Heart right ventricle (tissue), 16 donors: ENCODE results near the gene OR51B2. TPM values are rescaled to one million over a fixed set of nuclear protein-coding genes. Genes with fewer than 3 reads are reported as not detected.
"Not testable (repeated sequence)": the region's sequence is repeated elsewhere in the genome, so short reads cannot be mapped to it uniquely, and the experiment has no call there.

Experiments
- ATAC-seq, 8 donors: fragments of 200-7000 bp; cut with Tn5 transposase; one replicate each; pipeline ENCODE4 v1.9.1; 2020; ENCODE audit warnings: mild to moderate bottlenecking in 8 of 8, moderate library complexity in 8 of 8, moderate number of reproducible peaks in 1 of 8
- DNase-seq, 2 donors: peaks; one replicate each; pipeline ENCODE4 v3.0.0-alpha.2; 2020
- H3K27ac ChIP-seq, 10 donors: fragments of 200-600 bp; sonication (generic) in 2 of 10; one replicate each; pipeline versions ENCODE4 v1.5.0 to v1.8.0; 2020 to 2022; ENCODE audit warnings: mild to moderate bottlenecking in 3 of 10
- H3K27me3 ChIP-seq, 7 donors: fragments of 200-600 bp; one replicate each; pipeline ENCODE4 v1.8.0; 2021 to 2022; ENCODE audit warnings: mild to moderate bottlenecking in 2 of 7
- H3K36me3 ChIP-seq, 9 donors: fragments of 200-600 bp; sonication (generic) in 1 of 9; one replicate each; pipeline versions ENCODE4 v1.5.0 to v1.8.0; 2020 to 2022; ENCODE audit warnings: mild to moderate bottlenecking in 2 of 9
- H3K4me1 ChIP-seq, 9 donors: fragments of 200-600 bp; sonication (generic) in 1 of 9; one replicate each; pipeline versions ENCODE4 v1.5.0 to v1.8.0; 2020 to 2022; ENCODE audit warnings: mild to moderate bottlenecking in 4 of 9
- H3K4me3 ChIP-seq, 10 donors: fragments of 200-600 bp; sonication (generic) in 2 of 10; one replicate each; pipeline versions ENCODE4 v1.5.0 to v1.8.0; 2020 to 2022; ENCODE audit warnings: mild to moderate bottlenecking in 7 of 10, moderate library complexity in 2 of 10
- H3K9me3 ChIP-seq, 11 donors: fragments of 200-600 bp in 10 of 11; sonication (generic) in 2 of 11; one replicate each; pipeline versions ENCODE4 v1.5.0 to v1.8.0; 2013 to 2022; ENCODE audit warnings: mild to moderate bottlenecking in 2 of 11, control low read depth in 1 of 11, moderate library complexity in 1 of 11
- WGBS, 2 donors: extraction: QIAGEN DNeasy Blood & Tissue Kit; methylation state at CpG; one replicate each; pipeline ENCODE4 v1.1.7; 2013; ENCODE audit warnings: inconsistent platforms in 1 of 2; 5-methylcytosine and 5-hydroxymethylcytosine counted together
- intact Hi-C, 10 donors: fragments of 100-400 bp; cut with DNase I; formaldehyde crosslinking; loops; one replicate each; pipeline versions ENCODE4 v1.11.1 to v1.14.2; 2022
- polyA plus RNA-seq, 2 donors: library from polyadenylated mRNA; stranded (reverse); fragments of 200-250 nt; gene quantifications; one replicate each; pipeline ENCODE4 v1.2.3, GENCODE V29; 2013
- total RNA-seq, 10 donors: library from RNA; stranded (reverse); fragmentation: NEBNext Ultra II Directional in 3 of 10; extraction: Animal tissue kit (Norgen Biotek cat#: 25700) in 3 of 10; gene quantifications; one replicate each; pipeline versions ENCODE4 v1.2.1 to v1.2.4, GENCODE V29; 2021 to 2023
- TF ChIP-seq, protein P1 (sequence below), 9 donors: fragments of 200-600 bp; sonication (generic) in 2 of 9; IDR thresholded peaks; one replicate each; pipeline versions ENCODE4 v1.5.0 to v1.8.0; 2021 to 2022; ENCODE audit warnings: antibody characterized with exemption in 9 of 9, mild to moderate bottlenecking in 5 of 9, moderate library complexity in 1 of 9
- donor health status: Arrhythmogenic right ventricular cardiomyopathy.
- donor health status: ischemic (EF 13 %, LVEDD 7.1; RV severe dilation, severe dysfunction).
- donor health status: healthy with polysubstance abuse.
- donor health status: DM: no; HTN: yes; CAD: no.
- donor health status: DM: no; HTN: no; CAD: no.
- donor health status: ischemic (EF 25% LVEDD 6.9; RV normal size, moderate dysfunction).
- donor health status: ischemic (EF 25% LVEDD 5.7; RV mildly dilated, moderate dysfunction).
- donor health status: healthy.
- donor health status: DM: yes; HTN: yes; CAD: no.
- donor health status: Ischemic cardiomyopathy.
- donor health status: ischemic (EF 35%, LVEDD 5.7; RV mildly dilated, moderate dysfunction).
- donor health status: nonischemic (EF 11% LVEDD 7.7; RV severe dilation, severe dysfunction).
- donor health status: DM: yes; HTN: yes; CAD: no.
- donor health status: PGD.
- donor health status: ischemic (EF 29% LVEDD 5.4; RV normal size, mild dysfunction).
- donor health status: nonischemic (EF 23%, LVEDD 6.1; RV moderate dilation, normal function).

The OR51B2 gene
- total and polyA plus RNA-seq, 12 donors: not detected

DNA sequence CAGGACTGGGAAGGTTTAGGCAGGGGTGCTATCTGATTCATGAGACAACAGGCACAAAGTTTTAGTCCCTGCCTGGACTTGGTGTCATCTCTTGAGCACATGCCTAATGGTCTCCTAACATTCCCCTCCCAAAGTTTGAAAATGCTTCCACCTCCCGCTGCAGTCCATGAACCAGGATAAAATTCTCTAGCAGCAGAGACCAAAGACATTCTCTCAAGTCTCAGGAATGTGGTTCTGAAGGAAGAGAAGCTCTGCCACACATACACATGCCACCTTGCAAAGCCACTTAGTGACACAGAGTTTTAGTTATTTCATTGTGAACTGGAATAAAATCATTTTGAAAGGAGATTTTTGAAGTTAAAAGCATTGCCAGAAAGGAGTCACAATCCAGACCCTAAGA is 42.8 kb upstream of the OR51B2 start:
- TF ChIP-seq, protein P1, sequence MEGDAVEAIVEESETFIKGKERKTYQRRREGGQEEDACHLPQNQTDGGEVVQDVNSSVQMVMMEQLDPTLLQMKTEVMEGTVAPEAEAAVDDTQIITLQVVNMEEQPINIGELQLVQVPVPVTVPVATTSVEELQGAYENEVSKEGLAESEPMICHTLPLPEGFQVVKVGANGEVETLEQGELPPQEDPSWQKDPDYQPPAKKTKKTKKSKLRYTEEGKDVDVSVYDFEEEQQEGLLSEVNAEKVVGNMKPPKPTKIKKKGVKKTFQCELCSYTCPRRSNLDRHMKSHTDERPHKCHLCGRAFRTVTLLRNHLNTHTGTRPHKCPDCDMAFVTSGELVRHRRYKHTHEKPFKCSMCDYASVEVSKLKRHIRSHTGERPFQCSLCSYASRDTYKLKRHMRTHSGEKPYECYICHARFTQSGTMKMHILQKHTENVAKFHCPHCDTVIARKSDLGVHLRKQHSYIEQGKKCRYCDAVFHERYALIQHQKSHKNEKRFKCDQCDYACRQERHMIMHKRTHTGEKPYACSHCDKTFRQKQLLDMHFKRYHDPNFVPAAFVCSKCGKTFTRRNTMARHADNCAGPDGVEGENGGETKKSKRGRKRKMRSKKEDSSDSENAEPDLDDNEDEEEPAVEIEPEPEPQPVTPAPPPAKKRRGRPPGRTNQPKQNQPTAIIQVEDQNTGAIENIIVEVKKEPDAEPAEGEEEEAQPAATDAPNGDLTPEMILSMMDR (IDR thresholded peaks at IDR 0.05): no peak
- no peak overlapping the region for H3K27ac ChIP-seq
- no peaks in the 10 kb centered on the region for H3K9me3 ChIP-seq
- no peaks in the 10 kb centered on the region for H3K27me3 ChIP-seq
- no peak overlapping the region for H3K4me3 ChIP-seq
- intact Hi-C loops: no loop called here
- H3K4me1 ChIP-seq: peaks cover 0 to 13% (median 8%) of the 10 kb centered on the region in 9 donors
- DNase-seq: no peak
- 0 to 56% methylated on average over 1 of the region's 1 CpG for WGBS, 2 donors
- no peak for ATAC-seq
- H3K36me3 ChIP-seq: no peaks in the 10 kb centered on the region

DNA sequence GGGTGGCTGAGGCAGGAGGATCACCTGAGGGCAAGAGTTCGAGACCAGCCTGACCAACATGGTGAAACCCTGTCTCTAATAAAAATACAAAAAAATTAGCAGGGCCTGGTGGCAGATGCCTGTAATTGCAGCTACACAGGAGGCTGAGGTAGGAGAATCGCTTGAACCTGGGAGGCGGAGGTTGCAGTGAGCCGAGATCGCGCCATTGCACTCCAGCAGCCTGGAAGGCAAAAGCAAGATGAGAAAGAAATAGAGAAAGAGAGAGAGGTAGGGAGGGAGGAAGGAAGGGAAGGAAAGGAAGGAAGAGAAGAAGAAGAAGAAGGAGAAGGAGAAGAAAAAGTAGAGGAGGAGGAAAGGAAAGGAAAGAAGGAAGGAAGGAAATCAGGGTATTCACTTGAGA is 42.3 kb upstream of the OR51B2 start:
- H3K9me3 ChIP-seq, H3K4me3 ChIP-seq, ATAC-seq, H3K27me3 ChIP-seq, H3K27ac ChIP-seq, H3K36me3 ChIP-seq, DNase-seq, intact Hi-C loops: not testable (repeated sequence)
- 76 to 93% methylated on average over 6 of the region's 6 CpGs for WGBS, 2 donors
- peaks cover 0 to 13% (median 8%) of the 10 kb centered on the region in 9 donors for H3K4me1 ChIP-seq

DNA sequence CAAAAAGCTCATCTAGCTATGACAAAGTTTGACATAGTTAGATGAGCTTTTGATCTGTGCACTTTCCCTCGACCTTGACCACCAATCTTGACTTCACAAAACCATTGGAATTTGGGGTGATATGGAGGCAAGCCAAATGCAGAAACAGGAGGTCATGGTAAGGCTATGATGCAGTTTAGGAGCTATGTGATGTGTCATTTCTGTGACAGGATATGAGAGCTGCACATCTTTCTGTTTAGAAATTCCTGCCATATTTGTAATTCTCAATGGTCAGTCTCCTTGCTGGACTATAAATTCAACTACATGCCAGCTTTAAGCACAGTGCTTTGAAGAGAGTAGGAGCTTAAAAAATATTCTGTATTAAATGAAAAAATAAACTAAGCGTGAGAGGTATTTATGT is 40.1 kb upstream of the OR51B2 start:
- 35 to 59% methylated on average over 1 to 2 of the region's 2 CpGs for WGBS, 2 donors
- TF ChIP-seq, protein P1 (IDR thresholded peaks at IDR 0.05): no peak

DNA sequence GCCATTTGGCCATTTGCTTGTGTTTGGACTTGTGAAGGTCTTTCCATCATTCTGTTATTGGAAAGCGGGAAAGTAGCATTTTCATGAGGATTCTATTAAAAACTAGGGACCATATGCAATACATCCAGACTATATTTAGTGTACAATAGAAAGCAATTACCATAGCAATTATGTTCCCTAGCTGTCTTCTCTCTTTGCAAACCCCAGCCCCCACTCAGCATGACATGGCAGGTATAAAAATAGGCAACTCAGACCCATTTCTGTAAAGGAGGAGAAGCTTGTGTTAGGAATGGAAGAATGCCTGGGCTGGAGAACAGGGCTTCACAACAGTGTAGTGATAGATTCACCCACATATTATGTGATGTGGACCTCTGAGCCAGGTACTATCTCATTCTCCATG is 39.6 kb upstream of the OR51B2 start:
- no peaks in the 10 kb centered on the region for H3K36me3 ChIP-seq
- intact Hi-C loops: no loop called here
- WGBS, 2 donors: 88 to 89% methylated on average over 1 of the region's 1 CpG
- peaks cover 0 to 9% (median 0%) of the 10 kb centered on the region in 11 donors for H3K9me3 ChIP-seq
- ATAC-seq: no peak
- no peak overlapping the region for H3K4me3 ChIP-seq
- H3K27me3 ChIP-seq: no peaks in the 10 kb centered on the region
- H3K27ac ChIP-seq: no peak overlapping the region
- TF ChIP-seq, protein P1 (IDR thresholded peaks at IDR 0.05): no peak
- DNase-seq: no peak
- H3K4me1 ChIP-seq: peaks cover 0 to 13% (median 8%) of the 10 kb centered on the region in 9 donors

More for the DNA sequence above, 40.1 kb upstream of the OR51B2 start:
- Histone ChIP-seq H3K36me3 (no peaks in the 10 kb centered on the region), H3K27ac (no peak overlapping the region), H3K9me3 (peaks cover 0 to 9% (median 0%) of the 10 kb centered on the region in 11 donors), H3K4me3 (no peak overlapping the region), H3K4me1 (peaks cover 0 to 13% (median 8%) of the 10 kb centered on the region in 9 donors), H3K27me3 (no peaks in the 10 kb centered on the region)
- DNase-seq (no peak), ATAC-seq (no peak)
- intact Hi-C loops: no loop called here

DNA sequence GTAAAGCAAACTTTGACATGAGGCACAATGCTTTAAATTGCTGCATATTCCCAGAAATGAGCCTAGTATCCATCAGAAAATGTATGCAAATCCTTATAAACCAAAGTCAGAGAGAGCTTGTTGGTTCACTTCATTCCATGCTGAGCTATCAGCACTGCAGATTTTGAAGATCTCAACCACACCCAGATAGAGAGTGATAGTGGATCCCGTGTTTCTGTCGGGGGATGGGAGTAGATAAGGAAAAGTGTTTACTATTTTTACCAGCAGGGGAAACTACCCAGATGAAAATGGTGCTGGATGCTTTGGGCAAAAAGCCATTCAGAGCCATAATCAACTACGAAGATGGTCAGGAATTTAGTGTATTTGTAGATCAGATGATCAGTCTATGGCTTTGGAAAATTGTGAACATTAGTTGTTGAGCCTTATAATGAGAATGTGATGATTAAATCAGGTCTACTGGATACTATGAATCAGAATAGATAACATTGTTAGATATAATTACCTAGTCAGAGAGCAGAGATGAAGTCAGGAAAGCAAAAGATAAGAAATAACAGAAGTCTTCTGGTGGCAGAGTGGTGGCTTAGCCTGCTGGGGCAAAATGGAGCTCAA is 38.0 kb upstream of the OR51B2 start:
- WGBS, 2 donors: 31 to 40% methylated on average over 3 of the region's 3 CpGs
- DNase-seq: no peak
- TF ChIP-seq, protein P1 (IDR thresholded peaks at IDR 0.05): no peak
- Histone ChIP-seq H3K27ac (no peak overlapping the region), H3K36me3 (no peaks in the 10 kb centered on the region), H3K4me3 (no peak overlapping the region), H3K9me3 (peaks cover 0 to 9% (median 0%) of the 10 kb centered on the region in 11 donors), H3K27me3 (no peaks in the 10 kb centered on the region), H3K4me1 (peaks cover 0 to 10% (median 3%) of the 10 kb centered on the region in 9 donors)
- intact Hi-C loops: no loop called here
- ATAC-seq: no peak

DNA sequence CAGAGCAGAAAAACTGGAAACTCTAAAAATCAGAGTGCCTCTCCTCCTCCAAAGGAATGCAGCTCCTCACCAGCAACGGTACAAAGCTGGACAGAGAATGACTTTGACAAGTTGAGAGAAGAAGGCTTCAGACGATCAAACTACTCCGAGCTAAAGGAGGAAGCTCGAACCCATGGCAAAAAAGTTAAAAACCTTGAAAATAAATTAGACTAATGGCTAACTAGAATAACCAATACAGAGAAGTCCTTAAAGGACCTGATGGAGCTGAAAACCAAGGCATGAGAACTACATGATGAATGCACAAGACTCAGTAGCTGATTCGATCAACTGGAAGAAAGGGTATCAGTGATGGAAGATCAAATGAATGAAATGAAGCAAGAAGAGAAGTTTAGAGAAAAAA is 31.9 kb upstream of the OR51B2 start:
- H3K27me3 ChIP-seq, H3K27ac ChIP-seq, H3K36me3 ChIP-seq, H3K4me3 ChIP-seq, H3K9me3 ChIP-seq, intact Hi-C loops, H3K4me1 ChIP-seq, DNase-seq, ATAC-seq: not testable (repeated sequence)
- 80 to 86% methylated on average over 3 to 5 of the region's 5 CpGs for WGBS, 2 donors
